Measurements from ENCODE around the gene CALML6.

Gene CALML6

GRCh38 chr1:1939296-1940122 is 24.4 kb downstream of the CALML6 start:
- Histone ChIP-seq H3K79me2 (ENCODE audit: insufficient read depth, low read length) (no peaks in the 10 kb centered on the region), H3F3A (ENCODE audit: insufficient read depth) (no peaks in the 10 kb centered on the region), H2AFZ (ENCODE audit: low read depth, low read length, severe bottlenecking) (no peak overlapping the region), H3K9me2 (replicated peaks; ENCODE audit: insufficient read depth, low read length) (no peaks in the 10 kb centered on the region), H3K36me3 (ENCODE audit: low read length) (no peaks in the 10 kb centered on the region), H4K20me1 (ENCODE audit: low read depth, low read length) (no peaks in the 10 kb centered on the region), H3K4me2 (ENCODE audit: low read depth, low read length, poor library complexity, severe bottlenecking) (no peak overlapping the region), H3K9me3 (ENCODE audit: insufficient read depth, low read length) (peaks cover under 1% of the 10 kb centered on the region; the same call in 1 of the 2 replicates), H3K27ac (ENCODE audit: low read depth, low read length) (no peak overlapping the region), H3K27me3 (ENCODE audit: low read length) (no peaks in the 10 kb centered on the region), H3K9ac (ENCODE audit: low read length) (no peak overlapping the region), H3K4me3 (ENCODE audit: insufficient read depth, low read length, poor library complexity, severe bottlenecking) (no peak overlapping the region)
- TF ChIP-seq EZH2phosphoT487 (conservative IDR thresholded peaks at IDR 0.05; ENCODE audit: low read length) = no peak
- TF ChIP-seq, protein P1, sequence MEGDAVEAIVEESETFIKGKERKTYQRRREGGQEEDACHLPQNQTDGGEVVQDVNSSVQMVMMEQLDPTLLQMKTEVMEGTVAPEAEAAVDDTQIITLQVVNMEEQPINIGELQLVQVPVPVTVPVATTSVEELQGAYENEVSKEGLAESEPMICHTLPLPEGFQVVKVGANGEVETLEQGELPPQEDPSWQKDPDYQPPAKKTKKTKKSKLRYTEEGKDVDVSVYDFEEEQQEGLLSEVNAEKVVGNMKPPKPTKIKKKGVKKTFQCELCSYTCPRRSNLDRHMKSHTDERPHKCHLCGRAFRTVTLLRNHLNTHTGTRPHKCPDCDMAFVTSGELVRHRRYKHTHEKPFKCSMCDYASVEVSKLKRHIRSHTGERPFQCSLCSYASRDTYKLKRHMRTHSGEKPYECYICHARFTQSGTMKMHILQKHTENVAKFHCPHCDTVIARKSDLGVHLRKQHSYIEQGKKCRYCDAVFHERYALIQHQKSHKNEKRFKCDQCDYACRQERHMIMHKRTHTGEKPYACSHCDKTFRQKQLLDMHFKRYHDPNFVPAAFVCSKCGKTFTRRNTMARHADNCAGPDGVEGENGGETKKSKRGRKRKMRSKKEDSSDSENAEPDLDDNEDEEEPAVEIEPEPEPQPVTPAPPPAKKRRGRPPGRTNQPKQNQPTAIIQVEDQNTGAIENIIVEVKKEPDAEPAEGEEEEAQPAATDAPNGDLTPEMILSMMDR (IDR thresholded peaks at IDR 0.05; ENCODE audit: insufficient read depth, low read length, poor library complexity, severe bottlenecking) = no peak

DNA sequence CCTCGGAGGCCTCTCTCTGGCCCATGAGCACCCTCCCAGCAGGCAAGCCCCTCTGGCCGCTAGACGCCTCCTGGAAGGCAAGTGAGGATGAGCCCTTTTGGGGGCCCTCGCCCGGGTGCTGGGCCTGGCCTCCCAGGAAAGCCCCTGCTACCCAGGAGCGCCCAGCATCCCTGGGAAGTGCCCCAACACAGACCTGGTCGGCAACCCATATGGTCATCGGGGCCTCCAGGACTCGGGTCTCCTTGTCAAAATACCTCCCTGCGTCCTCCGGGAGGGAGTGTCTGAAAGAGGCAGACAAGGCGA is 25.0 kb downstream of the CALML6 start:
- H3K9ac ChIP-seq (ENCODE audit: low read length) = no peak overlapping the region
- no peak overlapping the region for H3K4me2 ChIP-seq (ENCODE audit: low read depth, low read length, poor library complexity, severe bottlenecking)
- H3K9me3 ChIP-seq (ENCODE audit: insufficient read depth, low read length) = no peaks in the 10 kb centered on the region
- no peaks in the 10 kb centered on the region for H3K79me2 ChIP-seq (ENCODE audit: insufficient read depth, low read length)
- no peak overlapping the region for H2AFZ ChIP-seq (ENCODE audit: low read depth, low read length, severe bottlenecking)
- no peaks in the 10 kb centered on the region for H4K20me1 ChIP-seq (ENCODE audit: low read depth, low read length)
- H3F3A ChIP-seq (ENCODE audit: insufficient read depth) = no peaks in the 10 kb centered on the region
- H3K9me2 ChIP-seq (replicated peaks; ENCODE audit: insufficient read depth, low read length) = no peaks in the 10 kb centered on the region
- TF ChIP-seq, protein P1 (IDR thresholded peaks at IDR 0.05; ENCODE audit: insufficient read depth, low read length, poor library complexity, severe bottlenecking) = no peak
- no peak for TF ChIP-seq EZH2phosphoT487 (conservative IDR thresholded peaks at IDR 0.05; ENCODE audit: low read length)
- no peaks in the 10 kb centered on the region for H3K27me3 ChIP-seq (ENCODE audit: low read length)
- H3K4me3 ChIP-seq (ENCODE audit: insufficient read depth, low read length, poor library complexity, severe bottlenecking) = no peak overlapping the region
- no peak overlapping the region for H3K27ac ChIP-seq (ENCODE audit: low read depth, low read length)
- no peaks in the 10 kb centered on the region for H3K36me3 ChIP-seq (ENCODE audit: low read length)

GRCh38 chr1:1941211-1941841 is 26.3 kb downstream of the CALML6 start:
- TF ChIP-seq, protein P1 (IDR thresholded peaks at IDR 0.05; ENCODE audit: insufficient read depth, low read length, poor library complexity, severe bottlenecking) = no peak
- TF ChIP-seq EZH2phosphoT487 (conservative IDR thresholded peaks at IDR 0.05; ENCODE audit: low read length) = no peak
- Histone ChIP-seq H3K27ac (ENCODE audit: low read depth, low read length) (no peak overlapping the region), H4K20me1 (ENCODE audit: low read depth, low read length) (no peaks in the 10 kb centered on the region), H3K9me3 (ENCODE audit: insufficient read depth, low read length) (no peaks in the 10 kb centered on the region), H2AFZ (ENCODE audit: low read depth, low read length, severe bottlenecking) (no peak overlapping the region), H3K27me3 (ENCODE audit: low read length) (no peaks in the 10 kb centered on the region), H3K4me2 (ENCODE audit: low read depth, low read length, poor library complexity, severe bottlenecking) (no peak overlapping the region), H3K9me2 (replicated peaks; ENCODE audit: insufficient read depth, low read length) (no peaks in the 10 kb centered on the region), H3K79me2 (ENCODE audit: insufficient read depth, low read length) (no peaks in the 10 kb centered on the region), H3K4me3 (ENCODE audit: insufficient read depth, low read length, poor library complexity, severe bottlenecking) (no peak overlapping the region), H3K36me3 (ENCODE audit: low read length) (no peaks in the 10 kb centered on the region), H3F3A (ENCODE audit: insufficient read depth) (no peaks in the 10 kb centered on the region), H3K9ac (ENCODE audit: low read length) (no peak overlapping the region)
